ENCODE measurements around the gene SMIM34.
"Not testable (repeated sequence)": the region's sequence is repeated elsewhere in the genome, so short reads cannot be mapped to it uniquely, and the experiment has no call there.

DNA sequence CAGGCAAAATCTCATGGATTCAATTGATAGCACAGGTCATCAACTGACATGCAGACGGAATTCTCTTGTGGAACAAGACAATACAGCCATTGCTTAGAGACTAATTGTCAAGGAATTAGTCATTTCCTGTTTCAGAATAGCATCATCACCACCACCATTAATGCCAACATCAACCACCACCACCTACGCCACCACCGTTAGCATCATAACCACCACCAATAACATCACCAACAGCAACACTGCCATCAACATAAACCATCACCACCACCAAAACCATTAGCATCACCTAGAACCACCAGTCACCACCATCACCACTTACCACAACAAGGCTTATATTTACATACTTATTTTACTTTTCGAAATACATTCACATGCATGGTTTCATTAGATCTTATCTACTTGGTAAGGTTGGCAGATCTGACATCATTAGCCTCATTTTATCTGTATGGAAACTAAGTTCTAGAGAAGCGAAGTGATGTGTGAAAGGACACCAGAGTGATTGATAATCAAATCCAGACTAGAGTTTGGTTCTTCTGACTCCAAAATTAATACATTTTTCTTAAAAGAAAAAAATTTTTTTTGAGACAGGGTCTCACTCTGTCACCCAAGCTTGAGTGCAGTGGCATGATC, 6.2 kb downstream of the SMIM34 start:
- TF ChIP-seq, protein P1, sequence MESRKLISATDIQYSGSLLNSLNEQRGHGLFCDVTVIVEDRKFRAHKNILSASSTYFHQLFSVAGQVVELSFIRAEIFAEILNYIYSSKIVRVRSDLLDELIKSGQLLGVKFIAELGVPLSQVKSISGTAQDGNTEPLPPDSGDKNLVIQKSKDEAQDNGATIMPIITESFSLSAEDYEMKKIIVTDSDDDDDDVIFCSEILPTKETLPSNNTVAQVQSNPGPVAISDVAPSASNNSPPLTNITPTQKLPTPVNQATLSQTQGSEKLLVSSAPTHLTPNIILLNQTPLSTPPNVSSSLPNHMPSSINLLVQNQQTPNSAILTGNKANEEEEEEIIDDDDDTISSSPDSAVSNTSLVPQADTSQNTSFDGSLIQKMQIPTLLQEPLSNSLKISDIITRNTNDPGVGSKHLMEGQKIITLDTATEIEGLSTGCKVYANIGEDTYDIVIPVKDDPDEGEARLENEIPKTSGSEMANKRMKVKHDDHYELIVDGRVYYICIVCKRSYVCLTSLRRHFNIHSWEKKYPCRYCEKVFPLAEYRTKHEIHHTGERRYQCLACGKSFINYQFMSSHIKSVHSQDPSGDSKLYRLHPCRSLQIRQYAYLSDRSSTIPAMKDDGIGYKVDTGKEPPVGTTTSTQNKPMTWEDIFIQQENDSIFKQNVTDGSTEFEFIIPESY (IDR thresholded peaks at IDR 0.05), result not testable (repeated sequence)
- TF ChIP-seq, protein P2, sequence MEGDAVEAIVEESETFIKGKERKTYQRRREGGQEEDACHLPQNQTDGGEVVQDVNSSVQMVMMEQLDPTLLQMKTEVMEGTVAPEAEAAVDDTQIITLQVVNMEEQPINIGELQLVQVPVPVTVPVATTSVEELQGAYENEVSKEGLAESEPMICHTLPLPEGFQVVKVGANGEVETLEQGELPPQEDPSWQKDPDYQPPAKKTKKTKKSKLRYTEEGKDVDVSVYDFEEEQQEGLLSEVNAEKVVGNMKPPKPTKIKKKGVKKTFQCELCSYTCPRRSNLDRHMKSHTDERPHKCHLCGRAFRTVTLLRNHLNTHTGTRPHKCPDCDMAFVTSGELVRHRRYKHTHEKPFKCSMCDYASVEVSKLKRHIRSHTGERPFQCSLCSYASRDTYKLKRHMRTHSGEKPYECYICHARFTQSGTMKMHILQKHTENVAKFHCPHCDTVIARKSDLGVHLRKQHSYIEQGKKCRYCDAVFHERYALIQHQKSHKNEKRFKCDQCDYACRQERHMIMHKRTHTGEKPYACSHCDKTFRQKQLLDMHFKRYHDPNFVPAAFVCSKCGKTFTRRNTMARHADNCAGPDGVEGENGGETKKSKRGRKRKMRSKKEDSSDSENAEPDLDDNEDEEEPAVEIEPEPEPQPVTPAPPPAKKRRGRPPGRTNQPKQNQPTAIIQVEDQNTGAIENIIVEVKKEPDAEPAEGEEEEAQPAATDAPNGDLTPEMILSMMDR (IDR thresholded peaks at IDR 0.05; ENCODE audit: low read depth, low read length, missing input control), result not testable (repeated sequence)
- not testable (repeated sequence) for TF ChIP-seq JUND (IDR thresholded peaks at IDR 0.05); TAF1 (conservative IDR thresholded peaks at IDR 0.05); SP1 (IDR thresholded peaks at IDR 0.05); GABPA (IDR thresholded peaks at IDR 0.05 in 1 of 2, conservative IDR thresholded peaks at IDR 0.05 in 1 of 2); FOXA2 (IDR thresholded peaks at IDR 0.05); RAD21 (IDR thresholded peaks at IDR 0.05)
- TF ChIP-seq, protein P3, sequence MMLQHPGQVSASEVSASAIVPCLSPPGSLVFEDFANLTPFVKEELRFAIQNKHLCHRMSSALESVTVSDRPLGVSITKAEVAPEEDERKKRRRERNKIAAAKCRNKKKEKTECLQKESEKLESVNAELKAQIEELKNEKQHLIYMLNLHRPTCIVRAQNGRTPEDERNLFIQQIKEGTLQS (IDR thresholded peaks at IDR 0.05), result not testable (repeated sequence)
- TF ChIP-seq, protein P4, sequence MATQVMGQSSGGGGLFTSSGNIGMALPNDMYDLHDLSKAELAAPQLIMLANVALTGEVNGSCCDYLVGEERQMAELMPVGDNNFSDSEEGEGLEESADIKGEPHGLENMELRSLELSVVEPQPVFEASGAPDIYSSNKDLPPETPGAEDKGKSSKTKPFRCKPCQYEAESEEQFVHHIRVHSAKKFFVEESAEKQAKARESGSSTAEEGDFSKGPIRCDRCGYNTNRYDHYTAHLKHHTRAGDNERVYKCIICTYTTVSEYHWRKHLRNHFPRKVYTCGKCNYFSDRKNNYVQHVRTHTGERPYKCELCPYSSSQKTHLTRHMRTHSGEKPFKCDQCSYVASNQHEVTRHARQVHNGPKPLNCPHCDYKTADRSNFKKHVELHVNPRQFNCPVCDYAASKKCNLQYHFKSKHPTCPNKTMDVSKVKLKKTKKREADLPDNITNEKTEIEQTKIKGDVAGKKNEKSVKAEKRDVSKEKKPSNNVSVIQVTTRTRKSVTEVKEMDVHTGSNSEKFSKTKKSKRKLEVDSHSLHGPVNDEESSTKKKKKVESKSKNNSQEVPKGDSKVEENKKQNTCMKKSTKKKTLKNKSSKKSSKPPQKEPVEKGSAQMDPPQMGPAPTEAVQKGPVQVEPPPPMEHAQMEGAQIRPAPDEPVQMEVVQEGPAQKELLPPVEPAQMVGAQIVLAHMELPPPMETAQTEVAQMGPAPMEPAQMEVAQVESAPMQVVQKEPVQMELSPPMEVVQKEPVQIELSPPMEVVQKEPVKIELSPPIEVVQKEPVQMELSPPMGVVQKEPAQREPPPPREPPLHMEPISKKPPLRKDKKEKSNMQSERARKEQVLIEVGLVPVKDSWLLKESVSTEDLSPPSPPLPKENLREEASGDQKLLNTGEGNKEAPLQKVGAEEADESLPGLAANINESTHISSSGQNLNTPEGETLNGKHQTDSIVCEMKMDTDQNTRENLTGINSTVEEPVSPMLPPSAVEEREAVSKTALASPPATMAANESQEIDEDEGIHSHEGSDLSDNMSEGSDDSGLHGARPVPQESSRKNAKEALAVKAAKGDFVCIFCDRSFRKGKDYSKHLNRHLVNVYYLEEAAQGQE (IDR thresholded peaks at IDR 0.05), result not testable (repeated sequence)
- TF ChIP-seq, protein P5, sequence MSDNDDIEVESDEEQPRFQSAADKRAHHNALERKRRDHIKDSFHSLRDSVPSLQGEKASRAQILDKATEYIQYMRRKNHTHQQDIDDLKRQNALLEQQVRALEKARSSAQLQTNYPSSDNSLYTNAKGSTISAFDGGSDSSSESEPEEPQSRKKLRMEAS (IDR thresholded peaks at IDR 0.05), result not testable (repeated sequence)

Data from liver (tissue), 3 donors.